DMS79 (cell line): ENCODE measurements around the gene TMEM170A.
A peak's percentile ranks its signal among the peaks of the same experiment; 100 is the strongest.
"Not testable (repeated sequence)": the region's sequence is repeated elsewhere in the genome, so short reads cannot be mapped to it uniquely, and the experiment has no call there.

Experiments
- DNase-seq: peaks from one replicate; lab custom pipeline; 2025; lab: John Stamatoyannopoulos, UW

Gene TMEM170A

DNA sequence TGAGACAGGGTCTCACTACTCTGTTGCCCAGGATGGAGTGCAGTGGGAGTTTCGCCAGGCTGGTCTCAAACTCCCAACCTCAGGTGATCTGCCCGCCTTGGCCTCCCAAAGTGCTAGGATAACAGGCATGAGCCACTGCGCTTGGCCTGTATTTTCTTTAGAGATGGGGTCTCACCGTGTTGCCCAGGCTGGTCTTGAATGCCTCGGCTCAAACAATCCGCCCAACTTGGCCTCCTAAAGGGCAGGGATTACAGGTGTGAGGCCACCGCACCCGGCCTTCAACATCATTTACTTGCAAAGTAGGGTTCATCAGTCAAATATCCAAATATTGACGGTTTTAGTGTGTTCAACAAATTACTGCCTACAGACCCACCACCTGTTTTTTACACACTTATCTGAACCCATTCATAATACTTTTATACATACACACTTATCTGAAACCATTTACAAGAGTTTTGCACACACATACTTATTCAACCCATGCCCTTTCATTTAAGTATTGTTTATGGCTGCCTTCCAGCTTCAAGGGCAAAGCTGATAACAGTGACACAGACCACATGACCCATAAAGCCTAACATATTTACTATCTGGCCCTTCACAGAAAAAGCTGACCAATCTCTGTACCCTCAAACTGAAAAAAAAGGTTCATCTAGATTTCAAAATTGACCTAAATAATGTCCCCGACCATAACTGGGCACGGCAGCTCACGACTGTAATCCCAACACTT, 11.9 kb downstream of the TMEM170A start:
- no peak for DNase-seq

- no peak for DNase-seq
Measured at GRCh38 chr16:75446416-75446815, 18.1 kb downstream of the TMEM170A start.

DNA sequence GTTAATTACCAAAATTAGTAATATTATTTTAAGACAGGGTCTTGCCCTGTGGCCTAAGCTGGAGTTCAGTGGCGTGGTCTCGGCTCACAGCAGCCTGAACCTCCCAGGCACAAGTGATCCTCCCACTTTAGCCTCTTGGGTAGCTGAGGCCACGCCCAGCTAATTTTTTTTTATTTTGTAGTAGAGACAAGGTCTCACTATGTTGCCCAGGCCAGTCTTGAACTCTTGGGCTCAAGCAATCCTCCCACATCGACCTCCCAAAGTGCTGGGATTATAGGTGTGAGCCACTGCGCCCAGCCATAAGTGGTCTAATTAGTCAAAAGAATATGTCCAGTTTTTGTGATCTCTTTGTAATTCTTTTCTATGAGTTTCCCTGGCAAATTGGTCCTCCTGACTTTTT, 19.2 kb downstream of the TMEM170A start:
- no peak for DNase-seq

DNA sequence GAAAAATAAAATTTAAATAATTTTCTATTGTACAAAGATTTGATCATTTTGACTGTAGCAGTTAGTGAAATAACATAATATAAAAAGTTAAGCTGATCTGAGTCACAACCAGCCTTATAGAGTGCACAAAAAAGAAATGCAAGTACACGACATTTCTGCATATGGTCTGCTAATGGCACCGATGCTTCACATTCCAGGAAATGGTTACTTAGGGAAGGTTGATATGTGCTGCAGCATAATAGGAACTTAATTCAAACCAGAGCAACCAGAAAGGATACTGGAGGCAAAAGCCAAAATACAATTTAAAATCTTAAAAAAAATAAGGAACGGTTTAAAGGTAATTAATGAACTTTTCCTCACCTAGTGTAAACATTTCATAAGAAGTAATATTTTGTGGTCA, 21.2 kb downstream of the TMEM170A start:
- DNase-seq = no peak

DNA sequence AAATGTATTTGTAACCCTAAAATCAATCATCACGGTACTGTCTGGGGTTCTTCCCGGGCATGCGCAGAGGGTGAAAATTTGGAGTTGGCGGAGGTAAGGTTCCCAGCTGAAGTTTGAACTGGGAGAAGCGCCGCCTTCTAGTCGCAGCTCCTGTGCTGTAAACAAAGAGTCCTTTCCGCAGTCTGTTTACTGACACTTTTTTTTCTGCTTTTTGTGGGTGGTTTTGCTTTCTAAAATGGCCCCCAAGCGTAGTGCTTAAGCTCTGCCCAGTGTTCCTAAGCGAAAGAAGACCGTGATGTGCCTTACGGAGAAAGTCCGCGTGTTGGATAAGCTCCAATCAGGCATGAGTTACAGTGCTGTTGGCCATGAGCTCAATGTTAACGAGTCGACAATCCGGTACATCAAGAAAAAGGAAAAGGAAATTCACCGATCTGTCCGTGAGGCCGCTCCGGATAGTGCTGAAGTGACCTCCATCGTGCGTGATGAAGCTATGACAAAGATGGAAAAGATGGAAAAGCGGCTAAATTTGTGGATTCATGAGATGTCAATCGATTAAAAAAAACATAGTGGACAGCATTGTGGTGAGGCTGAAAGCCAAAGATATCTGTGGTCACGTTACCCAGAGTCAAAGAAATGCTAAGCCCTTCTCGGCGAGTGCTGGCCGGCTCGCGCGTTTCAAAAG, 30.6 kb downstream of the TMEM170A start:
- peak; percentile 68 for DNase-seq

DNA sequence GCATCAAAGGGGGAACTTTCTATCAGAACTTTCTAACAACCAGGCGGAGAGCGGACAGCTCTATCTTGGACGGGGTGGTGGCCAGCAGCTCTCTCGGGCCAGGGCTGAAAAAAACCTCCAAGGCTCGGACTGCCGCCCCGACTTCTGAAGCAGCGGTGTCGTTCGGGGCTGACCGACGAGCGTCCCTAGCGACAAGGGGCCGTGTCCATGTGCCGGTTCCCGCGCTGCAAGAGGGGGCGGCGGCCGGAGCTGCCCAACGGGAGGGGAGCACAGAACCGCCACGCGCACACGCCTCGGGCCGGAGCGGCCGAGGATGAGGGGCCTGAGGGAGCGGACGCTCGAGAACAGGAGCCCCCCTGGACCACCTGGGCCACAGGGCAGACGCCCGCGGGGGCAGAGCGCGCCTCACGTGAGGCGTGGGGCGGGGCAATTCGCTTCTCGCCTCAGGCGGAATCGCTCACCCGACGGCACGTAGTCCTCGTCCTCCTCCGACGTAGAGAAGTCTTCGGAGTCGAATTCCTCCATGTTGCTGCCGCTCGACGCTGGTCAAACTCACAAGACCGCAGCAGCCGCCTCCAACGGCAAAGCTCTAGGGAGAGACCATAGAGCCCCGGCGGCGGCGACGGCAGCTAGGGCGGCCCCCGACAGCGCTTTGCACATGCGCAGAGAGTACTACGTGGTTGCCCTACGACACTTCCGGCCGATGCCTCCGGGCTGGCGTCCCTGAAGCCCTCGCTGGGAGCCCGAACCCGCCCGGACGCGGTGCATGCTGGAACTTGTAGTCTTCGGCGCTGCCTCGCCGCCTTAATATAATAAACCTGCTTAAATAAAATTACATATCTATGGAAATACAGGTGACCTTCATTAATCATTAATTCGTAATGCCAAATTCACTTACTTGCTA, 31.4 kb downstream of the TMEM170A start, which contains the start of gene CFDP1:
Gene CFDP1 (minus strand): TSS at position 676 of the 904 bp plus-strand sequence. CDS start 151 bp downstream, at position 525.
- peak; percentile 67 for DNase-seq

DNA sequence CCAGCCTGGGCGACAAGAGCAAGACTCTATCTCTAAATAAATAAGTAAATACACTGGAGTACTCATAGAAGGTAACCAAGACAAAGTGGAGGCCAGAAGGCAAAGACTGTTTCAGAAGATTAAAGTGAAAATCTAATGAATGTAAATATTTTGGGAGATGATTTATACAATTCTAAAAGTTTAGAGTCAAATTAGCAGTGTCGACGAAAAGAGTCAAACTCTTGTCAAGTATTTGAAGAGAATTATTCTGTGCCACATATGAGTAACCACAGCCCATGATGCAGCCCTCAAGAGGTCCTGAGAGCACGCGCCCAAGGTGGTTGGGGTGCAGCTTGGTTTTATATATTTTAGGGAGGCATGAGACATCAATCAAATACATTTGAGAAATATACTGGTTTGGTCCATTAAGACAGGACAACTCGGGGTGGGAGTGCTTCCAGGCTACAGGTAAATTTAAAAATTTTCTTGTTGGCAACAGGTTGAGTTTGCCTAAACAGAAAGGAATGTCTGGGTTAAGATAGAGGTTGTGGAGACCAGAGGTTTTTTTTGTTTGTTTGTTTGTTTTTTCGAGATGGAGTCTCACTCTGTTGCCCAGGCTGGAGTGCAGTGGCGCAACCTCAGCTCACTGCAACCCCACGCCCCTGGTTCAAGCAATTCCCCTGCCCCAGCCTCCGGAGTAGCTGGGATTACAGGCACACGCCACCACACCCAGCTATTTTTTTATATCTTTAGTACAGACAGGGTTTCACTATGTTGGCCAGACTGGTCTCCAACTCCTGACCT, 34.7 kb downstream of the TMEM170A start:
- no peak for DNase-seq

DNA sequence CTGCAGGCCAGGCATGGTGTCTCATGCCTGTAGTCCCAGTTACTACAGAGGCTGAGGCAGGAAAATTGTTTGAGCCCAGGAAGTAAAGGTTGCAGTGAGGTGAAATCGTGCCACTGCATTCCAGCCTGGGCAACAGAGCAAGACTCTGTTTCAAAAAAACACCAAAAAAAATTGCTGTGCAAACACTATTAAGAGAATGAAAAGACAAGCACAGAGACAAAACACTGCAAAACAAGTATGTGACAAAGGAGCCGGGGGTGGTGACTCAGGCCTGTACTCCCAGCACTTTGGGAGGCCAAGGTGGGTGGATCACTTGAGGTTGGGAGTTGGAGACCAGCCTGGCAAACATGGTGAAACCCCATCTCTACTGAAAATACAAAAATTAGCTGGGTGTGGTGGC, 38.0 kb downstream of the TMEM170A start:
- not testable (repeated sequence) for DNase-seq

DNA sequence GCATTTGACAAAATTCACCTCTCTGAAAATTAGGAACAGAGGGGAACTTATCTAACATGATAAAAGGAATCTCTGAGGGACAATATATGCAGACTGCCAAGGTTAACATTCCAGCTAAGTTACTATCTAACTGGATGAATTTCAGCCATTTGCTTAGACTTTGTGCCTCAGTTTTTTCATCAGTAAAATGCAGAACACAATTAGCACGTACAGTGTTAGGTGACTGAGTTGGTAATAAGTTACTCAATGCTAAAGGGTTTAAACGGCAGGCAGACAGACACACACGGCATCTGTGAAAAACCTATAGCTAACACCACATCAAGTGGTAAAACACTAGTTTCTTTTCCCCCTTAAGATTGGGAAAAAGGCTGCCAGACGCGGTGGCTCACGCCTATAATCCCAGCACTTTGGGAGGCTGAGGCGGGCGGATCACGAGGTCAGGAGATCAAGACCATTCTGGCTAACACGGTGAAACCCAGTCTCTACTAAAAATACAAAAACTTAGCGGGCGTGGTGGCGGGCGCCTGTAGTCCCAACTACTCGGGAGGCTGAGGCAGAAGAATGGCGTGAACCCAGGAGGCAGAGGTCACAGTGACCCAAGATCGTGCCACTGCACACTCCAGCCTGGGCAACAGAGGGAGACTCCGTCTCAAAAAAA, 40.3 kb downstream of the TMEM170A start:
- DNase-seq = not testable (repeated sequence)

GRCh38 chr16:75423723-75424104, 40.8 kb downstream of the TMEM170A start:
- no peak for DNase-seq

- no peak for DNase-seq
Measured at GRCh38 chr16:75421820-75422126, 42.7 kb downstream of the TMEM170A start.

DNA sequence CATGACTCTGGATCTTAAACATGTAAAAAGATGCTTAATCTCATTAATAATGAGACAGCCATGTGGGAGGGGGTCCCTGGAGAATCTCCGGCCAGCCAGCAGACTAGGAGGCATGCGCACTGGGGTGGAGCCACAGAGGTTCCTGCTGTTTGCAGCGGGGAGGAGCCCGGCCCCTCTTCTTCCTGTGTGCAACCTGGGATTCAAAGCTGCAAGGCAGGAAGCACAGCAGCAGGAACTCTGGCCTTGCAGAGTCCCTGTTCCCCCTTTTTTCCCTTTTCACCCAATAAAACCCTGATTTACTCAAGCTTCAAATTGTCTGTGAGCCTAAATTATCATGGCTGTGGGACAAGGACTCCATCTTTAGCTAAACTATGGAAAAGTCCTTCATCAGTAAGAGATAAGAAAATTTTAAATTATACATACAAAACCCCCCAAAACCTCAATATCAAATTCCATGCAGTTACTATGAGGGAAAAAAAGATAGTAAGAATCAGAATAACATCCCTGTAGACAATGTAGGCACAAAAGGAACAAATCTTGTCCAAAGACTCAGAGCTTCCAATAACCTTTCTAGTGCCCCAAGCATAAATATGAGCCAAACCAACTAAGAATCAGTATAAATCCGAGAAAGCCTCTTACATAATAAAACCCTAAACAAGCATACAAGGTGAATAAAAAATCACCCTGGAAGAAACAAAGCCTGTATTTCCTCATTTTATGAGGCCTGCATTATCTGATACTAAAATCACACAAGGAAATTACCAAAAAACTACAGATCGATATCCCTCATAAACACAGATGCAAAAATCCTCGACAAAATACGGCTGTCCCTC, 43.3 kb downstream of the TMEM170A start:
- no peak for DNase-seq

DNA sequence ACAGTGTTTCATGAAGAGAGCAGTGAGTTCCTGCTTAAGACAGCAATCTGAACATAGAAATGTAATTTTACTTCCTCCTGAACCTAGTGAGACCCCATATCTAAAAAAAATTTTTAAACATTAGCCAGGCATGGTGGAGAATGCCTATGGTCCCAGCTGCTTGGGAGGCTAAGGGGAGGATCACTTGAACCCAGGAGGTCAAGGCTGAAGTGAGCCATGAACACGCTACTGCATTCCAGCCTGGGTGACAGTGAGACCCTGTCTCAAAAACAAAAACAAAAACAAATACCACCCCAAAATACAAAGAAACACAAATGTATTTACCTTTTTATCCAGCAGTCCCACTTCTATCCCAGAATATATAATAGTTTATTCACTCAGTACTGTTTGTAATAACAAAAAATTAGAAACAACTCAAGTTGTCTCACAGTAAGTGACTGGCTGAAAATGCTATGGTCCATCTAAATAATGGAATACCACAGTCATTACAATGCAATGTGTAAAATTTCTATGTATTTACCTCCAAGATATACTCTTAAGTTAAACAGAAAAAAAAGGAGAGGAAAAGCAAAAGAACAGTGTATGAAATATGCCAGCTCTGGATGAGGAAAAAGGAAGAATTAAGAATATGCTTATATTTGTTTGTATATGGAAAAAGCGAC, 47.5 kb downstream of the TMEM170A start:
- DNase-seq = no peak

GRCh38 chr16:75415169-75415905, 49.2 kb downstream of the TMEM170A start:
- DNase-seq = no peak

- DNase-seq = no peak
Measured at GRCh38 chr16:75413951-75414350, 50.5 kb downstream of the TMEM170A start.

GRCh38 chr16:75406943-75407342, 57.5 kb downstream of the TMEM170A start:
- DNase-seq = no peak

DNA sequence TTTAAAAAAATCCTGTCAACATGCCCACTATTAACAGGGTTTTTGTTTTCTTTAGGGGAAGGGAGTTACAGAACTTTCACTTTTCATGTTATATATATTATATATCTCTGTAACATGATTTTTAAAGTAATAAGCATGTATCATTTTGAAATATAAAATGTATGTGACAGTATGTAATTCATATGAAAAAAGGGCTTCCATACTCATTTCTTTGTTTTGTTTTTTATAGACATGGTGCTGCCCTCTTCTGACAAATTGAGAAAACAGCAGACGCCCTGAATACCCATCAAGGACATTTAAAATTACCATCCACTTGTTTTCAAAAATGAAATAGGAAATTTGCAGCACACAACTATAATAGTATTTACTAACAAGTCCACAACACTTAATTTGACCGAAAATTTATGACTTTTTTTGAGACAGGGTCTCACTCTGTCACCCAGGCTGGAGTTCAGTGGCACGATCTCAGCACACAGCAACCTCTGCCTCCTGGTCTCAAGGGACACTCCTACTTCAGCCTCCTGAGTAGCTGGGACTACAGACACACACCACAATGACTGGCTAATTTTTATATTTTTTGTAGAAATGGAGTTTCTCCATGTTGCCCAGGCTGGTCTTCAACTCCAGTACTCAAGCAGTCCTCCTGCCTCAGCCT, 61.5 kb downstream of the TMEM170A start:
- no peak for DNase-seq

- DNase-seq = no peak
Measured at GRCh38 chr16:75402159-75402820, 62.2 kb downstream of the TMEM170A start.
